SK-N-SH (cell line): Measurements from ENCODE around the gene CCDC150. TPM values are rescaled to one million over a fixed set of nuclear protein-coding genes. Genes with fewer than 3 reads are reported as not detected.

ENCODE experiments used
- CTCF ChIA-PET: fragments of 300-600, 350-600 bp; formaldehyde crosslinking; extraction: SDS; loops from one replicate; lab custom pipeline; 2021; lab: Yijun Ruan, JAX
- POLR2A ChIA-PET: fragments of 350-600 bp; sonication (Branson Sonifier 250); formaldehyde crosslinking; extraction: SDS; loops from one replicate; lab custom pipeline; 2020; ENCODE audit warnings: antibody characterized with exemption, inconsistent platforms; lab: Yijun Ruan, JAX
- DNase-seq: peaks from one replicate; pipeline ENCODE4 v3.0.0; 2012
- H2AFZ ChIP-seq: fragments of 200-600 bp; sonication (generic); 2 replicates; pipeline ENCODE4 v1.8.1; 2016; ENCODE audit warnings: antibody characterized with exemption, mild to moderate bottlenecking, low read depth
- H3F3A ChIP-seq: fragments of 200-600 bp; sonication (generic); replicated peaks from 2 replicates; pipeline ENCODE3; 2016; ENCODE audit warnings: antibody characterized with exemption, mild to moderate bottlenecking; ENCODE audit not compliant: insufficient read depth
- H3K27ac ChIP-seq, 2 experiments: fragments of 200-500 bp in 1 of 2; fragments of 200-600 bp in 1 of 2; sonication (Bioruptor generic) in 1 of 2; sonication (generic), shearing (Covaris generic) in 1 of 2; 2 replicates each; pipeline versions ENCODE4 v1.5.1 to v1.6.1; 2014 to 2016; ENCODE audit warnings: low read depth in 2 of 2, inconsistent platforms in 1 of 2, low read length in 1 of 2, mild to moderate bottlenecking in 1 of 2, mixed read lengths in 1 of 2
- H3K27me3 ChIP-seq: fragments of 200-600 bp; sonication (generic), shearing (Covaris generic); 2 replicates; pipeline ENCODE4 v1.6.1; 2016; ENCODE audit warnings: mixed run types; ENCODE audit not compliant: insufficient read depth
- H3K36me3 ChIP-seq, 2 experiments: fragments of 200-500 bp in 1 of 2; fragments of 200-600 bp in 1 of 2; sonication (Bioruptor generic) in 1 of 2; sonication (generic) in 1 of 2; replicated peaks in 1 of 2; 2 replicates each; pipeline versions ENCODE3 to v1.5.1; 2014 to 2016; ENCODE audit warnings: low read length in 1 of 2, mild to moderate bottlenecking in 1 of 2; ENCODE audit not compliant: insufficient read depth in 2 of 2, control insufficient read depth in 1 of 2
- H3K4me1 ChIP-seq, 2 experiments: fragments of 200-500 bp in 1 of 2; fragments of 200-600 bp in 1 of 2; sonication (Bioruptor generic) in 1 of 2; sonication (generic), shearing (Covaris generic) in 1 of 2; 2 replicates each; pipeline versions ENCODE4 v1.5.1 to v1.6.1; 2014 to 2016; ENCODE audit warnings: low read depth in 1 of 2, low read length in 1 of 2, mixed run types in 1 of 2; ENCODE audit not compliant: insufficient read depth in 2 of 2, control insufficient read depth in 1 of 2
- H3K4me2 ChIP-seq: fragments of 200-600 bp; sonication (generic), shearing (Covaris generic); 2 replicates; pipeline ENCODE4 v1.6.1; 2017; ENCODE audit warnings: mixed run types
- H3K4me3 ChIP-seq, 2 experiments: fragments of 200-500 bp in 1 of 2; fragments of 200-600 bp in 1 of 2; sonication (Bioruptor generic) in 1 of 2; sonication (generic), shearing (Covaris generic) in 1 of 2; 2 replicates each; pipeline versions ENCODE4 v1.5.1 to v1.8.1; 2014 to 2016; ENCODE audit warnings: low read depth in 2 of 2, inconsistent platforms in 1 of 2, low read length in 1 of 2, mild to moderate bottlenecking in 1 of 2, mixed read lengths in 1 of 2, moderate library complexity in 1 of 2
- H3K79me2 ChIP-seq: fragments of 200-600 bp; sonication (generic); 2 replicates; pipeline ENCODE4 v1.8.1; 2017; ENCODE audit warnings: mild to moderate bottlenecking; ENCODE audit not compliant: insufficient read depth
- H3K9ac ChIP-seq: fragments of 200-600 bp; sonication (generic); 2 replicates; pipeline ENCODE4 v1.6.1; 2017; ENCODE audit warnings: mixed run types
- H3K9me2 ChIP-seq: fragments of 200-600 bp; sonication (generic); 2 replicates; pipeline ENCODE4 v1.6.1; 2017; ENCODE audit warnings: mixed run types
- H3K9me3 ChIP-seq: fragments of 200-600 bp; sonication (generic); 2 replicates; pipeline ENCODE4 v1.6.1; 2017; ENCODE audit warnings: mixed run types, mild to moderate bottlenecking, moderate library complexity
- H4K20me1 ChIP-seq: fragments of 200-600 bp; sonication (generic); 2 replicates; pipeline ENCODE4 v1.6.1; 2017; ENCODE audit warnings: mild to moderate bottlenecking, mixed run types; ENCODE audit not compliant: insufficient read depth
- CHD2 ChIP-seq: fragments of 150-350 bp; IDR thresholded peaks from 2 replicates; pipeline ENCODE4 v1.6.1; 2018; ENCODE audit warnings: low read length; ENCODE audit not compliant: partially characterized antibody
- FOXM1 ChIP-seq: IDR thresholded peaks from 2 replicates; pipeline ENCODE4 v1.4.0; 2012; ENCODE audit warnings: low read depth, mild to moderate bottlenecking
- GABPA ChIP-seq: IDR thresholded peaks from 2 replicates; pipeline ENCODE4 v1.4.0; 2012; ENCODE audit warnings: low read depth, mild to moderate bottlenecking
- IRF3 ChIP-seq: fragments of 150-350 bp; IDR thresholded peaks from 2 replicates; pipeline ENCODE4 v1.6.1; 2016; ENCODE audit warnings: mild to moderate bottlenecking, low read depth, low read length
- MAX ChIP-seq: IDR thresholded peaks from 2 replicates; pipeline ENCODE4 v1.4.0; 2012; ENCODE audit warnings: low read depth
- MEF2A ChIP-seq: IDR thresholded peaks from 2 replicates; pipeline ENCODE4 v1.4.0; 2012; ENCODE audit warnings: low read depth, borderline replicate concordance
- MXI1 ChIP-seq: IDR thresholded peaks from 2 replicates; pipeline ENCODE4 v1.6.1; 2012; ENCODE audit warnings: mild to moderate bottlenecking, low read depth, low read length, improper control_type of control experiment
- NFIC ChIP-seq: IDR thresholded peaks from 2 replicates; pipeline ENCODE4 v1.4.0; 2012; ENCODE audit warnings: borderline replicate concordance
- PBX3 ChIP-seq: IDR thresholded peaks from 2 replicates; pipeline ENCODE4; 2012
- POLR2AphosphoS5 ChIP-seq: IDR thresholded peaks from 2 replicates; pipeline ENCODE4 v1.6.1; 2012; ENCODE audit warnings: low read depth, low read length
- RAD21 ChIP-seq: IDR thresholded peaks from 2 replicates; pipeline ENCODE4 v1.6.1; 2012; ENCODE audit warnings: mild to moderate bottlenecking, low read length
- RCOR1 ChIP-seq: fragments of 150-350 bp; IDR thresholded peaks from 2 replicates; pipeline ENCODE4 v1.6.1; 2017; ENCODE audit warnings: antibody characterized with exemption, low read length
- REST ChIP-seq: IDR thresholded peaks from 2 replicates; pipeline ENCODE4 v1.6.1; 2012; ENCODE audit warnings: mild to moderate bottlenecking, low read depth, low read length, moderate library complexity
- RFX5 ChIP-seq: IDR thresholded peaks from 2 replicates; pipeline ENCODE4 v1.6.1; 2012; ENCODE audit warnings: mild to moderate bottlenecking, improper control_type of control experiment, low read length
- SIN3A ChIP-seq: IDR thresholded peaks from 2 replicates; pipeline ENCODE4 v1.6.1; 2012; ENCODE audit warnings: low read depth, mild to moderate bottlenecking, low read length, moderate library complexity, borderline replicate concordance
- TAF1 ChIP-seq: IDR thresholded peaks from 2 replicates; pipeline ENCODE4 v1.6.1; 2012; ENCODE audit warnings: low read depth, mild to moderate bottlenecking, low read length, moderate library complexity, borderline replicate concordance
- TEAD4 ChIP-seq: IDR thresholded peaks from 2 replicates; pipeline ENCODE4 v1.4.0; 2012; ENCODE audit warnings: mild to moderate bottlenecking, borderline replicate concordance; ENCODE audit not compliant: insufficient read depth
- USF2 ChIP-seq: fragments of 150-350 bp; IDR thresholded peaks from 2 replicates; pipeline ENCODE4 v1.6.1; 2017; ENCODE audit warnings: antibody characterized with exemption, low read length, low read depth, borderline replicate concordance
- YY1 ChIP-seq: IDR thresholded peaks from 2 replicates; pipeline ENCODE4 v1.4.0; 2012; ENCODE audit warnings: low read depth, mild to moderate bottlenecking
- ZBTB33 ChIP-seq: IDR thresholded peaks from 2 replicates; pipeline ENCODE4 v1.4.0; 2012; ENCODE audit warnings: low read depth, borderline replicate concordance
- WGBS: methylation state at CpG from one replicate; pipeline ENCODE4 v1.1.6; 2017; ENCODE audit warnings: low lambda C conversion rate; 5-methylcytosine and 5-hydroxymethylcytosine counted together
- polyA plus RNA-seq, 3 experiments: library from polyadenylated mRNA; depleted of rRNA; stranded (reverse); fragments of >200 nt; gene quantifications; 2 replicates each; pipeline ENCODE4 v1.2.3, GENCODE V29; 2012

The CCDC150 gene
- polyA plus RNA-seq, 1 of the 3 experiments (the other 2 are of a cell fraction), result 4.6 TPM

DNA sequence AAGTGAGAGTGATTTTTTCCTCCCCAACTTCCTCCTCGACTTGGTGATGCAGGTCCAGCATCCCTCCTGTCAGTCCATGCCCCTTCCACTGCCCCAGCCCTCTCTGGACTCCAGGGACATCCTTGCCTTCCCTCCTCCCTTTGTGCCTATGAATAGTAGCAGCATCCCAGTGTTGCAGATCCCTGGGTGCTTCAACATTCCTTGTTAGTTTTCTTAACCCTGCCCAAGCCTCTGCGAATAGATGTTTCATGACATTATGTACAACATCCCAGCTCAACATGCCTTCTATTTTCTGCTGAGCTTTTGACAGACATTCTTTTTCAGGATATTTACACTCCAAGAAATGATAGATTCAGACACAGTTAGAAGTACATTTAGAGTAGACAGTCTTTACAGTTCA lies 35.3 kb upstream of the CCDC150 start:
- H3K27ac ChIP-seq, result no peak overlapping the region
- CTCF ChIA-PET, result no interaction called here
- 73% methylated on average over 2 of the region's 2 CpGs for WGBS

More for the DNA sequence above, 35.3 kb upstream of the CCDC150 start:
- H3K4me2 ChIP-seq, result no peak overlapping the region
- H3K36me3 ChIP-seq, result no peaks in the 10 kb centered on the region
- no peaks in the 10 kb centered on the region for H3K27me3 ChIP-seq
- peaks cover 6 to 10% of the 10 kb centered on the region in 2 experiments; a peak in 3 of 4 replicates for H3K4me1 ChIP-seq
- no peaks in the 10 kb centered on the region for H4K20me1 ChIP-seq
- no peaks in the 10 kb centered on the region for H3K9me2 ChIP-seq
- no peak for TF ChIP-seq SIN3A
- TF ChIP-seq REST, result no peak
- TF ChIP-seq FOXM1, result no peak
- TF ChIP-seq CHD2, result no peak
- TF ChIP-seq NFIC, result no peak
- no peak for TF ChIP-seq TAF1
- TF ChIP-seq MAX, result no peak
- TF ChIP-seq IRF3, result no peak
- TF ChIP-seq MEF2A, result no peak
- no peak for TF ChIP-seq GABPA
- TF ChIP-seq MXI1, result no peak
- TF ChIP-seq RAD21, result no peak
- no peak for TF ChIP-seq YY1
- no peak for TF ChIP-seq USF2
- no peak for TF ChIP-seq PBX3
- TF ChIP-seq ZBTB33, result no peak
- TF ChIP-seq RCOR1, result no peak
- no peak for TF ChIP-seq TEAD4
- no peak for TF ChIP-seq RFX5
- TF ChIP-seq POLR2AphosphoS5, result no peak
- TF ChIP-seq, all 33 proteins: peak for 0
- Histone ChIP-seq H3K4me3 (no peak overlapping the region), H3K79me2 (no peaks in the 10 kb centered on the region), H3K9me3 (no peaks in the 10 kb centered on the region), H3K9ac (no peak overlapping the region), H2AFZ (no peak overlapping the region), H3F3A (peaks cover 12% of the 10 kb centered on the region)
- POLR2A ChIA-PET, result no interaction called here
- no peak for DNase-seq
